ENCODE results near the gene INPP5B. TPM values are rescaled to one million over a fixed set of nuclear protein-coding genes. Genes with fewer than 3 reads are reported as not detected.
"Not testable (repeated sequence)": the region's sequence is repeated elsewhere in the genome, so short reads cannot be mapped to it uniquely, and the experiment has no call there.

Gene INPP5B
- total and polyA plus RNA-seq, 4 donors, result 9.2 to 40.8 (median 27.2) TPM

- Histone ChIP-seq H3K4me1 (ENCODE audit: control insufficient read depth in 5 of 5, insufficient read depth in 5 of 5, low read length in 5 of 5) (peaks cover 0 to 13% (median 0%) of the 10 kb centered on the region in 5 donors), H3K4me3 (no peak overlapping the region), H3K9ac (ENCODE audit: insufficient read depth in 1 of 2, low read length in 2 of 2) (no peak overlapping the region), H3K27ac (ENCODE audit: low read depth in 1 of 2, low read length in 1 of 2) (no peak overlapping the region), H3K27me3 (ENCODE audit: control insufficient read depth in 3 of 3, insufficient read depth in 3 of 3, low read length in 2 of 3) (no peaks in the 10 kb centered on the region), H3K9me3 (ENCODE audit: control insufficient read depth in 4 of 4, insufficient read depth in 3 of 4, low read length in 3 of 4) (no peaks in the 10 kb centered on the region), H3K36me3 (ENCODE audit: control insufficient read depth in 4 of 4, insufficient read depth in 4 of 4, low read length in 4 of 4) (no peaks in the 10 kb centered on the region)
- no peak for TF ChIP-seq CTCF (IDR thresholded peaks at IDR 0.05; ENCODE audit: control extremely low read depth, extremely low read depth)
- WGBS, 2 donors, result 79 to 89% methylated on average over 4 of the region's 4 CpGs
- no peak for DNase-seq
- ATAC-seq (ENCODE audit: insufficient read depth, low FRiP score), result no peak
Measured at GRCh38 chr1:37914719-37915475, 32.0 kb downstream of the INPP5B start.

GRCh38 chr1:37911478-37911877 is 35.4 kb downstream of the INPP5B start:
- ATAC-seq (ENCODE audit: insufficient read depth, low FRiP score); H3K27ac ChIP-seq (ENCODE audit: low read depth in 1 of 2, low read length in 1 of 2): not testable (repeated sequence)
- 86 to 98% methylated on average over 3 of the region's 3 CpGs for WGBS, 2 donors

GRCh38 chr1:37910886-37911285 is 36.0 kb downstream of the INPP5B start:
- H3K27ac ChIP-seq (ENCODE audit: low read depth in 1 of 2, low read length in 1 of 2); ATAC-seq (ENCODE audit: insufficient read depth, low FRiP score); H3K36me3 ChIP-seq (ENCODE audit: control insufficient read depth in 4 of 4, insufficient read depth in 4 of 4, low read length in 4 of 4); H3K9me3 ChIP-seq (ENCODE audit: control insufficient read depth in 4 of 4, insufficient read depth in 3 of 4, low read length in 3 of 4); H3K9ac ChIP-seq (ENCODE audit: insufficient read depth in 1 of 2, low read length in 2 of 2); H3K4me3 ChIP-seq; DNase-seq; H3K27me3 ChIP-seq (ENCODE audit: control insufficient read depth in 3 of 3, insufficient read depth in 3 of 3, low read length in 2 of 3): not testable (repeated sequence)
- peaks cover 0 to 10% (median 0%) of the 10 kb centered on the region in 5 donors for H3K4me1 ChIP-seq (ENCODE audit: control insufficient read depth in 5 of 5, insufficient read depth in 5 of 5, low read length in 5 of 5)
- WGBS, 2 donors, result 68 to 74% methylated on average over 8 of the region's 8 CpGs

More at GRCh38 chr1:37911478-37911877, 35.4 kb downstream of the INPP5B start:
- not testable (repeated sequence) for H3K9ac ChIP-seq (ENCODE audit: insufficient read depth in 1 of 2, low read length in 2 of 2); H3K4me3 ChIP-seq; H3K9me3 ChIP-seq (ENCODE audit: control insufficient read depth in 4 of 4, insufficient read depth in 3 of 4, low read length in 3 of 4); H3K27me3 ChIP-seq (ENCODE audit: control insufficient read depth in 3 of 3, insufficient read depth in 3 of 3, low read length in 2 of 3); H3K36me3 ChIP-seq (ENCODE audit: control insufficient read depth in 4 of 4, insufficient read depth in 4 of 4, low read length in 4 of 4); DNase-seq
- H3K4me1 ChIP-seq (ENCODE audit: control insufficient read depth in 5 of 5, insufficient read depth in 5 of 5, low read length in 5 of 5), result peaks cover 0 to 10% (median 0%) of the 10 kb centered on the region in 5 donors

GRCh38 chr1:37908531-37908930 is 38.3 kb downstream of the INPP5B start:
- not testable (repeated sequence) for DNase-seq; H3K4me1 ChIP-seq (ENCODE audit: control insufficient read depth in 5 of 5, insufficient read depth in 5 of 5, low read length in 5 of 5); H3K36me3 ChIP-seq (ENCODE audit: control insufficient read depth in 4 of 4, insufficient read depth in 4 of 4, low read length in 4 of 4); H3K9me3 ChIP-seq (ENCODE audit: control insufficient read depth in 4 of 4, insufficient read depth in 3 of 4, low read length in 3 of 4); H3K27ac ChIP-seq (ENCODE audit: low read depth in 1 of 2, low read length in 1 of 2); ATAC-seq (ENCODE audit: insufficient read depth, low FRiP score); H3K27me3 ChIP-seq (ENCODE audit: control insufficient read depth in 3 of 3, insufficient read depth in 3 of 3, low read length in 2 of 3); H3K4me3 ChIP-seq; H3K9ac ChIP-seq (ENCODE audit: insufficient read depth in 1 of 2, low read length in 2 of 2)
- 97 to 100% methylated on average over 10 of the region's 10 CpGs for WGBS, 2 donors

GRCh38 chr1:37907416-37908125 is 39.3 kb downstream of the INPP5B start:
- H3K27ac ChIP-seq (ENCODE audit: low read depth in 1 of 2, low read length in 1 of 2); ATAC-seq (ENCODE audit: insufficient read depth, low FRiP score); DNase-seq; H3K4me3 ChIP-seq; H3K9me3 ChIP-seq (ENCODE audit: control insufficient read depth in 4 of 4, insufficient read depth in 3 of 4, low read length in 3 of 4); H3K27me3 ChIP-seq (ENCODE audit: control insufficient read depth in 3 of 3, insufficient read depth in 3 of 3, low read length in 2 of 3); H3K36me3 ChIP-seq (ENCODE audit: control insufficient read depth in 4 of 4, insufficient read depth in 4 of 4, low read length in 4 of 4); H3K4me1 ChIP-seq (ENCODE audit: control insufficient read depth in 5 of 5, insufficient read depth in 5 of 5, low read length in 5 of 5); H3K9ac ChIP-seq (ENCODE audit: insufficient read depth in 1 of 2, low read length in 2 of 2): not testable (repeated sequence)
- 92 to 95% methylated on average over 6 of the region's 6 CpGs for WGBS, 2 donors

GRCh38 chr1:37906591-37906990 is 40.3 kb downstream of the INPP5B start:
- WGBS, 2 donors, result 85 to 95% methylated on average over 3 of the region's 3 CpGs
- not testable (repeated sequence) for H3K4me1 ChIP-seq (ENCODE audit: control insufficient read depth in 5 of 5, insufficient read depth in 5 of 5, low read length in 5 of 5); H3K4me3 ChIP-seq; ATAC-seq (ENCODE audit: insufficient read depth, low FRiP score); H3K9me3 ChIP-seq (ENCODE audit: control insufficient read depth in 4 of 4, insufficient read depth in 3 of 4, low read length in 3 of 4); H3K9ac ChIP-seq (ENCODE audit: insufficient read depth in 1 of 2, low read length in 2 of 2); H3K27me3 ChIP-seq (ENCODE audit: control insufficient read depth in 3 of 3, insufficient read depth in 3 of 3, low read length in 2 of 3); H3K27ac ChIP-seq (ENCODE audit: low read depth in 1 of 2, low read length in 1 of 2); DNase-seq; H3K36me3 ChIP-seq (ENCODE audit: control insufficient read depth in 4 of 4, insufficient read depth in 4 of 4, low read length in 4 of 4)

Data from lung (tissue), 12 donors.